NCI-H146 (cell line): ENCODE measurements around the gene DOK5.

Source experiments
- DNase-seq: peaks from one replicate; lab custom pipeline; 2025; lab: John Stamatoyannopoulos, UW

The DOK5 gene

DNA sequence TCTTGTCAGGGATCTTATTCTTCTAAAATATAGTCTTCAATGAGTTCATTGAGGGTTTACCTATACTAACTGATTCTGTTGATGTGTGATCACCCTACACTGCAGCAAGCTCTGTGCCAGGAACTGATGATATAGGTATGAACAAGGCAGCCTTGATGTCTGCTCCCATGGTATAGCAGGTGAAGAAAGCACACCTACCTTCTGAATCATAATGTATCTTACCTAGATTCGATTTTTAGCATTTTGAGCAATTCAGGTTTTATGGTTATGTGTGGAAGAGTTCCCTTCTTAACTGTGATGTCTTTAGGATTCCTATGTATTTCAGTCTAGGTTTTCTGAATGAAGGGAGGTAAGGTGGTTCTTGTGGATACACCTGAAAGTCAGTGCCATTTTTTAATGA, 223.0 kb downstream of the DOK5 start:
- no peak for DNase-seq
